Endothelial cell (in vitro differentiated cells): ENCODE data around the gene PES1. TPM values are rescaled to one million over a fixed set of nuclear protein-coding genes. Genes with fewer than 3 reads are reported as not detected.

Source experiments
- DNase-seq: peaks from one replicate; pipeline ENCODE4 v3.0.0; 2021; ENCODE audit warnings: low spot score
- H3K27ac Mint-ChIP-seq: one replicate; pipeline ENCODE4 v1.8.0; 2021; ENCODE audit warnings: mixed read lengths, inconsistent platforms; ENCODE audit not compliant: unreplicated experiment
- H3K27me3 Mint-ChIP-seq: one replicate; pipeline ENCODE4 v1.8.0; 2021; ENCODE audit warnings: mild to moderate bottlenecking, moderate library complexity, mixed read lengths, inconsistent platforms; ENCODE audit not compliant: unreplicated experiment
- H3K36me3 Mint-ChIP-seq: one replicate; pipeline ENCODE4 v1.8.0; 2021; ENCODE audit warnings: mild to moderate bottlenecking, low read depth, mixed read lengths, inconsistent platforms; ENCODE audit not compliant: unreplicated experiment
- H3K4me1 Mint-ChIP-seq: one replicate; pipeline ENCODE4 v1.8.0; 2021; ENCODE audit warnings: mild to moderate bottlenecking, mixed read lengths, inconsistent platforms; ENCODE audit not compliant: unreplicated experiment
- H3K4me3 Mint-ChIP-seq: one replicate; pipeline ENCODE4 v1.8.0; 2021; ENCODE audit warnings: mild to moderate bottlenecking, mixed read lengths, inconsistent platforms; ENCODE audit not compliant: unreplicated experiment
- H3K9me3 Mint-ChIP-seq: one replicate; pipeline ENCODE4 v1.8.0; 2021; ENCODE audit warnings: mixed read lengths, inconsistent platforms; ENCODE audit not compliant: unreplicated experiment
- CTCF ChIP-seq: fragments of 200-600 bp; sonication (generic); IDR thresholded peaks from one replicate; pipeline ENCODE4 v1.5.0; 2021; ENCODE audit warnings: antibody characterized with exemption; ENCODE audit not compliant: unreplicated experiment
- total RNA-seq: library from RNA; stranded (reverse); fragmentation: NEBNext Ultra II Directional; extraction: Animal tissue kit (Norgen Biotek cat#: 25700); gene quantifications from one replicate; pipeline ENCODE4 v1.2.1, GENCODE V29; 2021; ENCODE audit not compliant: unreplicated experiment

The PES1 gene
- total RNA-seq, 1 donor from 2014 or later = 84.0 TPM

- Mint-ChIP-seq H3K4me3 (no peak overlapping the region), H3K9me3 (no peaks in the 10 kb centered on the region), H3K27me3 (peaks cover 5% of the 10 kb centered on the region), H3K4me1 (peaks cover 5% of the 10 kb centered on the region), H3K27ac (no peak overlapping the region), H3K36me3 (no peaks in the 10 kb centered on the region)
- DNase-seq = no peak
- no peak for TF ChIP-seq CTCF
These were observed 53.4 kb downstream of the PES1 start for GRCh38 chr22:30538280-30538679.

- H3K4me1 Mint-ChIP-seq = peaks cover 2% of the 10 kb centered on the region
- H3K4me3 Mint-ChIP-seq = no peak overlapping the region
- TF ChIP-seq CTCF = no peak
- no peaks in the 10 kb centered on the region for H3K36me3 Mint-ChIP-seq
- H3K9me3 Mint-ChIP-seq = no peaks in the 10 kb centered on the region
- no peak overlapping the region for H3K27ac Mint-ChIP-seq
- DNase-seq = no peak
- H3K27me3 Mint-ChIP-seq = peaks cover 4% of the 10 kb centered on the region
These were observed 54.5 kb downstream of the PES1 start for GRCh38 chr22:30537083-30537731.

- no peak overlapping the region for H3K27ac Mint-ChIP-seq
- H3K4me1 Mint-ChIP-seq = peaks cover 2% of the 10 kb centered on the region
- H3K36me3 Mint-ChIP-seq = no peaks in the 10 kb centered on the region
- H3K9me3 Mint-ChIP-seq = no peaks in the 10 kb centered on the region
- no peak overlapping the region for H3K4me3 Mint-ChIP-seq
- H3K27me3 Mint-ChIP-seq = peaks cover 7% of the 10 kb centered on the region
- DNase-seq = no peak
- TF ChIP-seq CTCF = no peak
These were observed 56.5 kb downstream of the PES1 start for GRCh38 chr22:30535182-30535581.

GRCh38 chr22:30531651-30532608, 59.8 kb downstream of the PES1 start:
- Mint-ChIP-seq H3K36me3 (no peaks in the 10 kb centered on the region), H3K4me1 (peaks cover 2% of the 10 kb centered on the region), H3K4me3 (no peak overlapping the region), H3K27me3 (peaks cover 7% of the 10 kb centered on the region), H3K9me3 (no peaks in the 10 kb centered on the region), H3K27ac (no peak overlapping the region)
- no peak for DNase-seq
- TF ChIP-seq CTCF = no peak

GRCh38 chr22:30526656-30527055, 65.1 kb downstream of the PES1 start:
- Mint-ChIP-seq H3K4me1 (no peaks in the 10 kb centered on the region), H3K27me3 (peaks cover 4% of the 10 kb centered on the region), H3K27ac (no peak overlapping the region), H3K4me3 (no peak overlapping the region), H3K9me3 (no peaks in the 10 kb centered on the region), H3K36me3 (no peaks in the 10 kb centered on the region)
- no peak for TF ChIP-seq CTCF
- DNase-seq = no peak
